Mesenteric fat pad (tissue), 1 donor: ENCODE results near the gene SPATA33. TPM values are rescaled to one million over a fixed set of nuclear protein-coding genes. Genes with fewer than 3 reads are reported as not detected.
"Not testable (repeated sequence)": the region's sequence is repeated elsewhere in the genome, so short reads cannot be mapped to it uniquely, and the experiment has no call there.

Experiments
- DNase-seq: peaks from one replicate; pipeline ENCODE4 v3.0.0-alpha.2; 2020; ENCODE audit warnings: low spot score
- total RNA-seq: library from RNA; stranded (reverse); fragmentation: NEBNext Ultra II Directional; extraction: Animal tissue kit (Norgen Biotek cat#: 25700); gene quantifications from one replicate; pipeline ENCODE4 v1.2.1, GENCODE V29; 2021
- donor health status: DM: yes; HTN: yes; CAD: no.

Gene SPATA33
- total RNA-seq, 1 donor from 2014 or later = 4.6 TPM

- no peak for DNase-seq
Measured at GRCh38 chr16:89691231-89691985, 33.8 kb downstream of the SPATA33 start.

DNA sequence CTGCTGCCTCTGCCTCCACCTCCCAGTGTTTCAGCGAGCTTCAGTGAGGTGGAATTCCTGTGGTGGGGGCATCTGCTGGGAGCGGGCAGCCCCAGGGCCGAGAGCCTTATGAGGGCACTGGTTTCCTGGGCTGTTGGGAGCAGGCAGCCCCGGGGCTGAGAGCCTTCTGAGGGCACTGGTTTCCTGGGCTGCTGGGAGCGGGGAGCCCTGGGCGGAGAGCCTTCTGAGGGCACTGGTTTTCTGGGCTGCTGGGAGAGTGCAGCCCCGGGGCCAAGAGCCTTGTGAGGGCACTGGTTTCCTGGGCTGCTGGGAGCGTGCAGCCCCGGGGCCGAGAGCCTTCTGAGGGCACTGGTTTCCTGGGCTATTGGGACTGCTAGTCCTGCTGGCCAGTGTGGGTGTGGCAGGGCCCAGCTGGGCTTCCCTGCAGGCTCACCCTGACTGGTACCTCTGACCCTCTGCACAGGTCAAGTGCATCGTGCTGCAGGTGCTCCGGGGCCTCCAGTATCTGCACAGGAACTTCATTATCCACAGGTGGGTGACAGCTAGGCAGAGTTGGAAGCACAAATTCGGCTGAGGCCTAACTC is 34.4 kb downstream of the SPATA33 start:
- no peak for DNase-seq

DNA sequence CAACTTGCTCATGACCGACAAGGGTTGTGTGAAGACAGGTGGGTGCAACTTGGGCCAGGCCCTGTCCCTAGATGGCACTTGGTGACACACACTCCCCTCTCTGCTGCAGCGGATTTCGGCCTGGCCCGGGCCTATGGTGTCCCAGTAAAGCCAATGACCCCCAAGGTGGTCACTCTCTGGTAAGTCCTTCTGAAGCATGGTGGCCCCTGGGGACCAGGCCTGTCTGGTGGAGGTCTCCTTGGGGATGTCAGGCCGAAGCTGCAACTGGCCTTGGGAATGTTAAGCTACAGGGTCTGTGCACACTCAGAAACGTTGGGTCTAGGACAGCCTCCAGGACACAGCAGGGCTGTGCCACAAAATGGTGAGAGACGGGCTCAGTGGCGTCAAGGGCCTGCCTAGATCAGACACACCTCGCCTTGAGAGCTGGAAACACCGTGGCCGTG is 35.7 kb downstream of the SPATA33 start:
- no peak for DNase-seq

- no peak for DNase-seq
Measured at GRCh38 chr16:89693931-89694783, 36.5 kb downstream of the SPATA33 start.

DNA sequence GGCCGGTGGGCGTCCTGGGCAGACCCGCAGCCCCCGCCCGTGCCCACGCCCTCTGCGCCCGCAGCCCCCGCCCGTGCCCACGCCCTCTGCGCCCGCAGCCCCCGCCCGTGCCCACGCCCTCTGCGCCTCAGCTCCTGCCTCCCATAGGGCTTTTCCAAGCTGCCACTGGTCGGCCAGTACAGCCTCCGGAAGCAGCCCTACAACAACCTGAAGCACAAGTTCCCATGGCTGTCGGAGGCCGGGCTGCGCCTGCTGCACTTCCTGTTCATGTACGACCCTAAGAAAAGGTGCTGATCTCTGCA is 37.1 kb downstream of the SPATA33 start:
- not testable (repeated sequence) for DNase-seq

- no peak for DNase-seq
Measured at GRCh38 chr16:89695086-89695874, 37.6 kb downstream of the SPATA33 start.

DNA sequence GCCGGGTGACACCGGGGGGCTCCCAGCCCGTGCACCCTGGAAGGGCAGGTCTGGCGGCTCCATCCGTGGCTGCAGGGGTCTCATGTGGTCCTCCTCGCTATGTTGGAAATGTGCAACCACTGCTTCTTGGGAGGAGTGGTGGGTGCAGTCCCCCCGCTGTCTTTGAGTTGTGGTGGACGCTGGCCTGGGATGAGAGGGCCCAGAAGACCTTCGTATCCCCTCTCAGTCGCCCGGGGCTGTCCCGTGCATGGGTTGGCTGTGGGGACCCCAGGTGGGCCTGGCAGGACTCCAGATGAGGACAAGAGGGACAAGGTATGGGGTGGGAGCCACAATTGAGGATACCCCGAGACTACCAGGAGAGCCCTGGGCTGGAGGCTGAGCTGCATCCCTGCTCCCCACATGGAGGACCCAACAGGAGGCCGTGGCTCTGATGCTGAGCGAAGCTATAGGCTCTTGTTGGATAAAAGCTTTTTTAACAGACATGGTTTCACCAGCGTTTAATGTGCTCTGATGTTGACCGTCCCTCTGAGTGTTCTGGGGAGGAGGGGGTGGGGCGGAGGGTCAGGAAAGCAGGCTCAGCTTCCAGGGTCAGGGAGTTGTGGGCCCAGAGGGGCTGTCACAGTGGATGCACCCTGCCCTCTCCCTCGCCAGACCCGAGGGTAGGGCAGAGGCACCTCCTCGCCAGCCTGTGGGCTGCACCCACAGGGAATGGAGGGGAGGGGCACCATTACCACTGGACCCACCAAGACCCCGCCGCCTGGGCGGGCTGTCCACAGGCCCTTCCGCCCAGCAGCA is 38.4 kb downstream of the SPATA33 start:
- no peak for DNase-seq

DNA sequence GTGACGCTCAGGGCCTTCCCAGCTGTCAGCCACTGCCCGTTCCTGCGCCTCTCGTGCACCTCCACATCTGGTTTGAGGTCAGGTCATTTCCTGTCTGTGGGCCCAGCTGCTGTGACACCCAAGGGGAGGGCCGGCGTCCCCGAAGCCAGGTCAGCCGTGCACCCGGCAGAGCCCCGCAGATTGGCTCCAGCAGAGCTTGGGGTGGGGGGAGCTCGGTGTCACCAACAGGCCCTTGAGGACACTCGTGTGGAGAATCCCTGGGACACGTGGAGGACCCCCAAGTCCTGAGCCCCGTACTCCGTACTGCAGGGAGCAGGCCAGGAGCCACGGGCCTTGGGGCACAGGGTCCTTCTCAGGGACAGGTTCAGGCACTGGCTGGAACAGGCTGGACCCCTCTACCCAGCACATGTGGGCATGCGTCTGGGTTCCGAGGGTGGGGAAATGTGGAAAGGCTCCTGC is 39.1 kb downstream of the SPATA33 start:
- DNase-seq = no peak

DNA sequence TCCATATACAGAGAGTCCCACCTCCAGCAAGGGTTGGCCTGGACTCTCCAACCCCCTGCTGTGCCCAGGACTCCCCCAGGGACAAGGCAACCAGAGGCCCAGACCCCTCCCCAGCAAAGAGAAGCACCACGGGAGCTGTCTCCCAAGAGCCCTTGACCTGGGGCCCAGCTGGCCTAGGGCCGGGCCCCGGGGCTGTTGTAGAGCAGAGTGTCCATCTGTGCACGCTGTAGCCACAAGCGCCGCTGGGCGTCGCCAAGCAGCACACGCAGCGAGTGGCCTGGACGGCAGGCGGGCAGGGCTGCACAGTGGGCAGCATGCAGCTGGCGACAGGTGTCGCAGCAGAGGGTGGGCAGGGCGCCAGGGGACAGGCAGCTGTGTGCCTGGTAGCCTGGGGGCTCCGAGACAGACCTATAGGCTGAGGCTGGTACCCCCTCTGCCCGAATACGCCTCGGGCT is 39.6 kb downstream of the SPATA33 start:
- no peak for DNase-seq

DNA sequence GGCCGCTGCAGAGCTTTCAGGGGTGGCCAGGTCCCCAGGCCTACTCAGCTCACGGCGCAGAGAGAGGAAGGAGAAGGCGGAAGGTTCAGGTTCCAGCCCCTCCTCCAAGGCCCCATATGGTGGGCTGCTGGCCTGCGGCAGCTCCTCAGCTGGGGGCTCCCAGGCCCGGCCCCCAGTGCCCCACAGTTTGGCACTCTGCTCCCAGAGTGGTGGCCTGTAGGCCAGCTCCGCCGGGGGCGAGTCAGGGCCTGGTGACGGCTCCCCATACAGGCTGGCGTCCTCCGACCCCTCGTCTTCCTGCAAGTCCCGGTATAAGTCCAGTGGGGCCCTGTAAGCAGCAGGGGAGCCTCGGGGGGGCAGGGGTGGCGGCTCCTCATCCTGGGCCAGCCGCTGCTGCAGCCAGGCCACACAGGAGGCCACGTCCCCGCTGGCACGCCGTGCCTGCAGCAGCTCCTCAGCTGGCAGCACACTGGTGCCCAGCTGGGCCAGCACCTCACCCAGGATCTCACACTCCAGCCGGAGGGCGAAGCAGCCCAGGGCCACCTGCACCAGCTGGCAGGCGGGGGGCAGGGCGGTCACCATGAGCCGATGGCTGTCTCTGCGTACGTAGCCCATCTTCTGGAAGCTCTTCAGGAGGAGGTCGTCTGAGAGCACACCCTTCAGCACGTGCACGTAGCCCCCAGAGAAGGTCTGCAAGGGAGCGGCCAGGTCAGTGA is 40.1 kb downstream of the SPATA33 start:
- DNase-seq = no peak

DNA sequence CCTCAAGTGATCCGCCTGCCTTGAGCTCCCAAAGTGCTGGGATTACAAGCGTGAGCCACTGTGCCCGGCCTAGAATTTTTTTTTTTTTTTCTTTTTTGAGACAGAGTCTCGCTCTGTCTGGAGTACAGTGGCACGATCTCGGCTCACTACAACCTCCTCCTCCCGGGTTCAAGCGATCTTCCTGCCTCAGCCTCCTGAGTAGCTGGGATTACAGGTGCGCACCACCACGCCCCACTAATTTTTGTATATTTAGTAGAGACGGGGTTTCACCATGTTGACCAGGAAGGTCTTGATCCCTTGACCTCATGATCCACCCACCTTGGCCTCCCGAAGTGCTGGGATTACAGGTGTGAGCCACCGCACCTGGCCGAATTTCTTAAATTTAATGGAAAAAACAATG is 41.1 kb downstream of the SPATA33 start:
- DNase-seq = not testable (repeated sequence)

DNA sequence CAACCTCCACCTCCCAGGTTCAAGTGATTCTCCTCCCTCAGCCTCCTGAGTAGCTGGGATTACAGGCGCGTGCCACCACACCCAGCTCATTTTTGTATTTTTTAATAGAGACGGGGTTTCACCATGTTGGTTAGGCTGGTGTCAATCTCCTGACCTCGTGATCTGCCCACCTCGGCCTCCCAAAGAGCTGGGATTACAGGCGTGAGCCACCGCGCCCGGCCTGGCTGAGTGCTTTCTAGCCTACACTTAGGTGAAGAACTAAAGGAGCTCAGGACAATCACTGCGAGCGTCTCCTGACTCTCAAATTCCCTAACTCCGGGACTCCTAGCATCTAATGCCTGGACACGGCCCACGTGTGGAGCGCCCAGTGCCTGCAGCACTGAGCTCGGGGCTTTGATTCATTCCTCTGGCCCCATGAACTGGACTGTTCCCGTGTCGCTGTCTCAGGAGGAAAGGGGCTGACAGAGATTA is 42.0 kb downstream of the SPATA33 start:
- not testable (repeated sequence) for DNase-seq

- DNase-seq = peak; percentile 100
Measured at GRCh38 chr16:89700100-89700648, 42.5 kb downstream of the SPATA33 start.

GRCh38 chr16:89700649-89701424 is 43.2 kb downstream of the SPATA33 start:
- DNase-seq = no peak

DNA sequence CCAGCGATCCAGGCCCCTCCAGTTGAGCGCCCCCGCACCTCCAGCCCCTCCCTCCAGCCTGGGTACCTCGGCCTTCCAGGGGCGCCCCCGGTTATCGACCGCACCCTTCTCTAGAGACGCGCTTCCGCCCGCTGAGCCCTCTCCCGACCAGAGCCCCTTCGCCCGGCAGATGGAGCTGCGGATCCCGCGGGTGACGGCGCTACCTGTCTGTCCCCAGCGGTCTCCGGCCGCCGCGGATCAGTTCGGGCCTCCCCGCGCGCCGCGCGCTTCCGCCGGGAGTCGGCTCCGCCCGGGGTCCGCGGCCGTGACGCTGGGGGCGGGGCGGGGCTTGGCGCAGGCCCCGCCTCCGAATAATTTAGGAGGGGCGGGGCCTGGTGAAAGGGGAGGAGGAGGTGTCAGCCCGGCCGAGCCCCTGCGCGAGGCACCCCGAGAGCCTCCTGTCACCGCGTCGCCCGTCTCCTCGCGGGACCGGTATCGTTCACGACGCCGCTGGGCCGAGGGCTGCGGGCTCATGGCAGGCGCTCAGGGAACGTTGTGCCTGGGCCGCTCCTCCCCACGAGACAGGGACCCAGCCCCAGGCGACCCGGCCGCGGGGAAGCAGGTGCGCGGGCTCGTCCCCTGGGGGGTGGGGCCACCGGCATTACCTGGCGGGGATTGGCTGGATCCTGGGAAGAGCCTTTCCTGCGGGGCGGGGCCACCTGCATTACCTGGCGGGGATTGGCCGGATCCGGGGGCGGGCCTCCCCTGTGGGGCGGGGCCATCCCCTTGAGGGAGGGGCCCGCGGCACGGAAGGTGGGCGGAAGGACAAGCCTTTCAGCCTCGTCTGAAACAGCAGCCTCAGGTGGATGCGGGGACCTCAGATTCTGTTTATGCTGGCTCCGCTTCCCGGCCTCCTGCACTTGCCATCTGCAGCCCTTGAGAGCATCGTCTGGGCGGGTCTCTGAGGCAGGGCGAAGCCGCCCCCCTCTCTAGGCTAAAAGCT is 44.1 kb downstream of the SPATA33 start, which contains the start of gene SPATA2L:
Gene SPATA2L (minus strand): TSS at position 281 of the 982 bp plus-strand sequence. CDS start 473 bp downstream, outside the sequence.
- DNase-seq = peak; percentile 95

DNA sequence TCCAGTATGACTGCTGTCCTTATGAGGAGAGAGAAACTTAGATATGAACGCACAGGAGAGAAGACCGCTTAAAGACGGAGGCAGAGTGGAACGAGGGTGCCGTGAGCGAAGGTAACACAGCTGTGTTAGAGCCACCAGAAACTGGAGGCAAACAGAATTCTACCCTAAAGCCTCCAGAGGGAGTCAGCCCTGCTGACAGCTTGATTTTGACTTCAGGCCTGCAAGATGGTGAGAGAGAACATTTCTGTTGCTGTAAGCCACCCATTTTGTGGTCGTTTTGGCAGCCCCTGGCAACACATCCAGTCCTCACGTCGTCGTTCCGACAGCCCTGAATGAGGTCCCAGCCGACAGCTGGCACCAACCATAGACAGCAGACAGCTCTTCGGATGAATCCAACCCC is 46.6 kb downstream of the SPATA33 start:
- DNase-seq = no peak

GRCh38 chr16:89705006-89705405 is 47.4 kb downstream of the SPATA33 start:
- no peak for DNase-seq
